ENCODE data around the gene PCNT. TPM values are rescaled to one million over a fixed set of nuclear protein-coding genes. Genes with fewer than 3 reads are reported as not detected.
"Not testable (repeated sequence)": the region's sequence is repeated elsewhere in the genome, so short reads cannot be mapped to it uniquely, and the experiment has no call there.

PCNT gene
- polyA plus RNA-seq, 6 donors from 2014 or later: 4.7 to 32.5 (median 10.7) TPM

- Mint-ChIP-seq H3K27me3 (no peaks in the 10 kb centered on the region), H3K9me3 (no peaks in the 10 kb centered on the region), H3K4me1 (peaks cover 0 to 8% (median 0%) of the 10 kb centered on the region in 3 donors), H3K4me3 (no peak overlapping the region), H3K27ac (no peak overlapping the region), H3K36me3 (peaks cover 4 to 19% of the 10 kb centered on the region in 2 donors)
- DNase-seq (no peak), ATAC-seq (ENCODE audit: low read depth in 2 of 2) (no peak)
Observed at GRCh38 chr21:46391773-46392172, 67.8 kb downstream of the PCNT start.

DNA sequence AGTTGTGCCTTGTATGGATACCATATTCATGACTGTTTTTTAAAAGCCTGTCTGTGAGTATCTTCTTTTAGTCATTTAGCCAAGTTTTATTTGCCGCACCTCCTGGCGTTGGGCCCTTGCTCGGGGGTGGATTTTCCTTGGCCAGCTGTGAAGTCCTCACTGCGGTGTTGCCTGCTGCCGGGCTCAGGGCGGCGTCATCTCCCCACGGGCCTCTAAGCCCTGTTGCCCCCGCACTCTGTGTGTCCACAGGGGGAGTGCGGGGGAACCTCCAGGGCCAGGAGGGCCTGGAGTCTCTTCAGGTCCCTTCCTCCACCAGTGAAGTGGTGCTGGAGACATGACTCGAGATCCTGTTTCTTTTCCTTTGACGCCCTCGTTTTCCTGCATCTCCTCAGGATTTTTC lies 69.0 kb downstream of the PCNT start:
- no peak for DNase-seq
- Mint-ChIP-seq H3K27me3 (no peaks in the 10 kb centered on the region), H3K27ac (peak overlapping the region in 2 of 6 donors; percentile 33 to 71), H3K36me3 (peaks cover 8 to 19% of the 10 kb centered on the region in 2 donors), H3K9me3 (no peaks in the 10 kb centered on the region), H3K4me1 (peaks cover 0 to 8% (median 0%) of the 10 kb centered on the region in 3 donors), H3K4me3 (no peak overlapping the region)
- no peak for ATAC-seq (ENCODE audit: low read depth in 2 of 2)

DNA sequence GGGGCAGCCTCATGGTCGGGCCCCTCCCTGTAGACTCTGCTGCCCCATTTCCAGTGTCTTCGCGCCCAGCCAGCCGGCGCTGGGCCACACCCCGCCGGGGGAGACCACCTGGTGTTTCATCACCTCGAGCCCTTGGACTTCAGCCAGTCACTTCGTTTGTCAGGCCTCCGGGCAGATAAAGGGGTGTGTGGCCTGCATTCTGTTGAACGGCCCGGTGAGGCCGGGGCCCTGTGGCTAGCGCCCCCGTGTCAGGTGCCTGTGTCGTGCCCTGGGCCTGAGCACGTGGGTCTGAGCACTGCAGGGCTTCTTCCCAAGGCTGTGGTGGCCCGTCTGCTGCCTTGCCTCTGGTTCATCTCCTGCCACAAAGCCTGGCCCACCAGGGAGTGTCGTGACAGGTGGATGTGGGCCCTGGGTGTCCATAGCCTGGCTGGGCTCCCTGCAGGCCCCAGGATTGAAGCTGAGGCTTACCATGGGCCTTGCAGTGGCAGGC lies 69.5 kb downstream of the PCNT start:
- peak overlapping the region in 1 of 6 donors; percentile 71 for H3K27ac Mint-ChIP-seq
- peaks cover 0 to 8% (median 0%) of the 10 kb centered on the region in 3 donors for H3K4me1 Mint-ChIP-seq
- DNase-seq (no peak), ATAC-seq (ENCODE audit: low read depth in 2 of 2) (no peak)
- peaks cover 8 to 19% of the 10 kb centered on the region in 2 donors for H3K36me3 Mint-ChIP-seq
- H3K9me3 Mint-ChIP-seq: no peaks in the 10 kb centered on the region
- H3K4me3 Mint-ChIP-seq: no peak overlapping the region
- no peaks in the 10 kb centered on the region for H3K27me3 Mint-ChIP-seq

- ATAC-seq (ENCODE audit: low read depth in 2 of 2) (no peak), DNase-seq (no peak)
- H3K9me3 Mint-ChIP-seq: no peaks in the 10 kb centered on the region
- no peak overlapping the region for H3K4me3 Mint-ChIP-seq
- H3K36me3 Mint-ChIP-seq: peaks cover 8 to 20% of the 10 kb centered on the region in 2 donors
- H3K27me3 Mint-ChIP-seq: no peaks in the 10 kb centered on the region
- H3K27ac Mint-ChIP-seq: peak overlapping the region in 1 of 6 donors; percentile 79
- H3K4me1 Mint-ChIP-seq: peaks cover 0 to 8% (median 0%) of the 10 kb centered on the region in 3 donors
Observed at GRCh38 chr21:46393941-46394594, 70.1 kb downstream of the PCNT start.

- no peaks in the 10 kb centered on the region for H3K27me3 Mint-ChIP-seq
- no peak for DNase-seq
- peak overlapping the region in 1 of 6 donors; percentile 30 for H3K27ac Mint-ChIP-seq
- no peak for ATAC-seq (ENCODE audit: low read depth in 2 of 2)
- no peaks in the 10 kb centered on the region for H3K9me3 Mint-ChIP-seq
- peaks cover 0 to 8% (median 0%) of the 10 kb centered on the region in 3 donors for H3K4me1 Mint-ChIP-seq
- peaks cover 13 to 20% of the 10 kb centered on the region in 2 donors for H3K36me3 Mint-ChIP-seq
- H3K4me3 Mint-ChIP-seq: peak overlapping the region in 1 of 8 donors; percentile 60
Observed at GRCh38 chr21:46394595-46395104, 70.7 kb downstream of the PCNT start.

DNA sequence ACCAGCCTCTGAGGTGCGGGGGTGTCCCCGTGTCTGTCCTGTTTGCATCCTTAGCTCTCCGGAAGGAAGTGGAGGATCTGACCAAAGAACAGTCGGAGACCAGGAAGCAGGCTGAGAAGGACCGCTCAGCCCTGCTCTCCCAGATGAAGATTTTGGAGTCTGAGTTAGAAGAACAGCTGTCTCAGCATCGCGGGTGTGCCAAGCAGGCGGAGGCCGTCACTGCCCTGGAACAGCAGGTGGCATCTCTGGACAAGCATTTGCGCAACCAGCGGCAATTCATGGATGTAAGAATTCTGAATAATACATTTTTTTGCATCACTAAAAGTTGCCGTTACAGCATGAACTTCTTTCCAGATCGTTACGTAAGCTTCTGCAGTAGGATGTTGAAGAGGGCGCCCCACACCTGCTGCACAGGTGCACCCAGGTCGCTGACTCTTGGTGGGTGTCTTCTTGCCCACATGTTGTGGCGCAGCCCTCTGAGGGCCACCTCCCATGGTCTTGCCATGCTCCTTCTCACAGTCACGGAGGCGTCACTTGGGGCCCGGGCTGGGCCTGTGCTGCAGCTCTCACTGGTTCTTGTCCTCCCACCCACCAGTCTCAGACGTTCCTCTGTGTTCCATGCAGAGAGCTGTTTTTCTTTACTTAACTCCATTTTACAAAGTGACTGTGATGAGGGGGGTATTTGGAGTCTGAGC lies 73.4 kb downstream of the PCNT start:
- H3K4me3 Mint-ChIP-seq: no peak overlapping the region
- no peak for DNase-seq
- H3K36me3 Mint-ChIP-seq: peaks cover 19 to 24% of the 10 kb centered on the region in 2 donors
- peaks cover 0 to 4% (median 0%) of the 10 kb centered on the region in 3 donors for H3K4me1 Mint-ChIP-seq
- H3K9me3 Mint-ChIP-seq: no peaks in the 10 kb centered on the region
- H3K27me3 Mint-ChIP-seq: no peaks in the 10 kb centered on the region
- no peak for ATAC-seq (ENCODE audit: low read depth in 2 of 2)
- peak overlapping the region in 1 of 6 donors; percentile 36 for H3K27ac Mint-ChIP-seq

DNA sequence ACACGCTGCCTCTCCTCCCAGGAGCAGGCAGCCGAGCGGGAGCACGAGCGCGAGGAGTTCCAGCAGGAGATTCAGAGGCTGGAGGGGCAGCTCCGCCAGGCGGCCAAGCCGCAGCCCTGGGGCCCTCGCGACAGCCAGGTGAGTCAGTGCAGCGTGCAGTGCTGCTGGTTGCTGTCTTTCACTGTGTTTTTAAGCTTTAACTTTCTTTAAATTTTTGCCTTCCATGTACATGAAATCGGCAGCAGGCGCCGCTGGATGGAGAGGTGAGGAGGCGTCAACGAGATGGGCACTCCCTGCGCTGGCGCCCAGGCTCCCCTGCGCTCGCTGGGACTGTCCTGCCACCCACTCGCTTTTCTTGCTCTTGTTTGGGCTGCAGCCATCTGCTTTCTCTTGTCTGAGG lies 74.0 kb downstream of the PCNT start:
- no peak overlapping the region for H3K4me3 Mint-ChIP-seq
- no peak for ATAC-seq (ENCODE audit: low read depth in 2 of 2)
- no peaks in the 10 kb centered on the region for H3K27me3 Mint-ChIP-seq
- DNase-seq: no peak
- H3K9me3 Mint-ChIP-seq: peaks cover 0 to 2% (median 0%) of the 10 kb centered on the region in 7 donors
- peaks cover 0 to 5% (median 2%) of the 10 kb centered on the region in 3 donors for H3K4me1 Mint-ChIP-seq
- no peak overlapping the region for H3K27ac Mint-ChIP-seq
- H3K36me3 Mint-ChIP-seq: peaks cover 24 to 26% of the 10 kb centered on the region in 2 donors

GRCh38 chr21:46399129-46399528 lies 75.2 kb downstream of the PCNT start:
- Mint-ChIP-seq H3K4me3 (no peak overlapping the region), H3K36me3 (peaks cover 27 to 28% of the 10 kb centered on the region in 2 donors), H3K4me1 (peaks cover 0 to 6% (median 4%) of the 10 kb centered on the region in 3 donors), H3K27ac (peak overlapping the region in 1 of 6 donors; percentile 26), H3K9me3 (peaks cover 0 to 5% (median 0%) of the 10 kb centered on the region in 7 donors), H3K27me3 (no peaks in the 10 kb centered on the region)
- DNase-seq (no peak), ATAC-seq (ENCODE audit: low read depth in 2 of 2) (no peak)

DNA sequence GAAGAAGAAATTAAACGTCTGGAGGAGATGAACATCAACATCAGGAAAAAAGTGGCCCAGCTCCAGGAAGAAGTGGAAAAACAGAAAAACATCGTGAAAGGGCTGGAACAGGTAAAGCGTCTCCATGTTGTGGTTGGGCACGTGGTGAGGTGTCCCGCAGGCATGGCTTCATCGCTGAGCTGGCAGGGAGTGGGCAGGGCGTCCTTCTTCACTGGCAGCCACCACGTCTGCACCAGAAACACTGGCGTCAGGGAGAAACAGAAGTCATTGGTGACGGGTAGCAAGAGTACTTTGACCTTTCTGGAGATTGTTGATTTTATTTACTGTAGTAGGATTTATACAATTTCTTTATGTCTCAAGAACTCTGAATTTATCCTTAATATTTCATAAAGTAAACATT lies 75.7 kb downstream of the PCNT start:
- H3K27ac Mint-ChIP-seq: peak overlapping the region in 2 of 6 donors; percentile 18 to 84
- DNase-seq (no peak), ATAC-seq (ENCODE audit: low read depth in 2 of 2) (no peak)
- peaks cover 0 to 5% (median 0%) of the 10 kb centered on the region in 7 donors for H3K9me3 Mint-ChIP-seq
- peaks cover 25% of the 10 kb centered on the region in 2 donors for H3K36me3 Mint-ChIP-seq
- no peak overlapping the region for H3K4me3 Mint-ChIP-seq
- no peaks in the 10 kb centered on the region for H3K27me3 Mint-ChIP-seq
- peaks cover 0 to 5% (median 4%) of the 10 kb centered on the region in 3 donors for H3K4me1 Mint-ChIP-seq

DNA sequence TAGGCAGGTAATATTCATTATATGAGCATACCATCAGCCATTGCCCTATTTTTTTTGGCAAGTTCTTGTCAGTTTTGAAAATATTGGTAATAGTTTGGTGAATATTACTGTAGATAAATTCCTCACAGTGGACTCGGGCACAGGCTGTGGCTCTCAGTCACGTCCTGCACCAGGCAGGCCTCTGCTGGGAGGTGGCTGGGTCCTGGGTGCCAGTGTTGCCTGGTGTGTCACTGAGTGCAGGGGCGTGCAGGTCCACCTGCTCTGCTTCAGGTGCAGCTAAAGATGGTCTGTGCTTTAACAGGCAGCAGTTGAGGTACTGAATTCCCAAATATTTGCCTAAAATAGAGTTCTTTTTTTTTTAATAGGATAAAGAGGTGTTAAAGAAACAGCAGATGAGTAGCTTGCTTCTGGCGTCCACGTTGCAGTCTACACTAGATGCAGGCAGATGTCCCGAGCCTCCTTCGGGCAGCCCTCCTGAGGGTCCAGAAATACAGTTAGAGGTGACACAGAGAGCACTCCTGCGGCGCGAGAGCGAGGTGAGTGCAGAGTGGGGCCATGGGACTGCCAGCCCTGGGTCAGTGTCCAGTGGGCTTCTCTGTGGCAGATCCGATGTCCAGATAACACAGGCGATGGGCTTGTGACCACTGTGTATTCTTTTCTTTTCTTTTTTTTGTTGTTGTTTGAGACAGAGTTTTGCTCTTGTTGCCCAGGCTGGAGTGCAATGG lies 77.4 kb downstream of the PCNT start:
- Mint-ChIP-seq H3K4me3 (no peak overlapping the region), H3K27me3 (no peaks in the 10 kb centered on the region), H3K27ac (no peak overlapping the region), H3K4me1 (peaks cover 0 to 5% (median 4%) of the 10 kb centered on the region in 3 donors), H3K36me3 (peaks cover 25% of the 10 kb centered on the region in 2 donors), H3K9me3 (peaks cover 0 to 5% (median 0%) of the 10 kb centered on the region in 7 donors)
- no peak for ATAC-seq (ENCODE audit: low read depth in 2 of 2)
- no peak for DNase-seq

- ATAC-seq (ENCODE audit: low read depth in 2 of 2) (no peak), DNase-seq (no peak)
- Mint-ChIP-seq H3K27me3 (no peaks in the 10 kb centered on the region), H3K4me3 (no peak overlapping the region), H3K9me3 (peaks cover 0 to 5% (median 0%) of the 10 kb centered on the region in 7 donors), H3K27ac (no peak overlapping the region), H3K36me3 (peaks cover 20 to 25% of the 10 kb centered on the region in 2 donors), H3K4me1 (peaks cover 0 to 5% (median 4%) of the 10 kb centered on the region in 3 donors)
Observed at GRCh38 chr21:46402421-46402820, 78.5 kb downstream of the PCNT start.

DNA sequence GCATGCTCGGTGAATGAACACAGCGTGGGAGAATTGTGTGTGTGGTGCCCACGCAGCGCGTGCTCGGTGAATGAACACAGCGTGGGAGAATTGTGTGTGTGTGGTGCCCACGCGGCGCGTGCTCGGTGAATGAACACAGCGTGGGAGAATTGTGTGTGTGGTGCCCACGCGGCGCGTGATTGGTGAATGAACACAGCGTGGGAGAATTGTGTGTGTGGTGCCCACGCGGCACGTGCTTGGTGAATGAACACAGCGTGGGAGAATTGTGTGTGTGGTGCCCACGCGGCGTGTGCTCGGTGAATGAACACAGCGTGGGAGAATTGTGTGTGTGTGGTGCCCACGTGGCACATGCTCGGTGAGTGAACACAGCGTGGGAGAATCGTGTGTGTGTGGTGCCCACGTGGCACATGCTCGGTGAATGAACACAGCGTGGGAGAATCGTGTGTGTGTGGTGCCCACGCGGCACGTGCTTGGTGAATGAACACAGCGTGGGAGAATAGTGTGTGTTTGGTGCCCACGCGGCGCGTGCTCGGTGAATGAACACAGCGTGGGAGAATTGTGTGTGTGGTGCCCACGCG lies 79.4 kb downstream of the PCNT start:
- H3K27me3 Mint-ChIP-seq; DNase-seq; H3K9me3 Mint-ChIP-seq; ATAC-seq (ENCODE audit: low read depth in 2 of 2); H3K4me1 Mint-ChIP-seq: not testable (repeated sequence)
- peak overlapping the region in 3 of 6 donors; percentile 38 to 78 (median 67) for H3K27ac Mint-ChIP-seq
- peak overlapping the region in 2 of 8 donors; percentile 42 to 79 for H3K4me3 Mint-ChIP-seq
- H3K36me3 Mint-ChIP-seq: peaks cover 20 to 25% of the 10 kb centered on the region in 2 donors

GRCh38 chr21:46404306-46404705 lies 80.3 kb downstream of the PCNT start:
- H3K9me3 Mint-ChIP-seq: peaks cover 0 to 5% (median 0%) of the 10 kb centered on the region in 7 donors
- H3K36me3 Mint-ChIP-seq: peaks cover 19 to 22% of the 10 kb centered on the region in 2 donors
- DNase-seq: no peak
- no peaks in the 10 kb centered on the region for H3K27me3 Mint-ChIP-seq
- H3K4me3 Mint-ChIP-seq: no peak overlapping the region
- no peak for ATAC-seq (ENCODE audit: low read depth in 2 of 2)
- H3K4me1 Mint-ChIP-seq: peaks cover 0 to 5% (median 4%) of the 10 kb centered on the region in 3 donors
- H3K27ac Mint-ChIP-seq: no peak overlapping the region
